NB4 (cell line): ENCODE measurements around the gene SPSB3.

Source experiments
- CTCF ChIP-seq: IDR thresholded peaks from one replicate; pipeline ENCODE4 v1.5.1; 2012; ENCODE audit warnings: low read depth, low read length
- POLR2A ChIP-seq: IDR thresholded peaks from 2 replicates; pipeline ENCODE4 v1.6.1; 2011; ENCODE audit warnings: mild to moderate bottlenecking; ENCODE audit not compliant: insufficient read length; ENCODE audit errors: extremely low read depth
- TF ChIP-seq, protein P1 (sequence below): IDR thresholded peaks from 2 replicates; pipeline ENCODE4 v1.6.1; 2011; ENCODE audit warnings: low read depth, low read length

DNA sequence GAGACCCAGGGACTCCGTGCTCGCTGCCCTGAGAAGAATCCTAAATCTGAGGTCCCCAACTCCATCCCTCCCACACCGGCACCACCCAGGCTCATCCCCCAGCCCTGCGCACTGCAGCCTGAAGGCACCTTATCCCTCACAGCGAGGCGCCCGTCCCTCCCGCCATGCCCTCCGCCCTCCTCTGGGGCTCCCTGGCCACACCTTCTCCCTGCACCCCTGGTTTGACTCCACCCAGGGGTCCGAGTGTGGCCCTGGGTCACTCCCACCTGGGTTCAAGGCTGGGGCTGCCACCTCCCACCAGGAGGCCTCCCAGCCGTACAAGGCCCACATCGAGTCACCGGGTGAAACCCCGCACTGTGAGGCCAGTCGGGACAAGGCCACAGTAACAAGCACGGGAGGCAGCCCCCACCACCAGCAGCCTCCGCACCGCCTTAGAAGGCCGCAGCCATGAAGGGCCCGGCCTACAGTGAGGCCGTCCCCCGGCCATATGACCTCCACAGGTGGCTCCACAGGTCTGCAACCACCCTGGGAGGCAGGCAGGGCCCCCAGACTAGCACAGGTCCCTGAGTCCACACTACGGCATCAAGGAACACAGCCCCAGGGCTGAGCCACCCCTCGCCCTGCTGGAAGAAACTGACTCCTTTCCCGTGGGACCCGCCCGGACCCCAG, 36.0 kb upstream of the SPSB3 start:
- TF ChIP-seq CTCF (no peak), POLR2A (no peak)
- TF ChIP-seq, protein P1, sequence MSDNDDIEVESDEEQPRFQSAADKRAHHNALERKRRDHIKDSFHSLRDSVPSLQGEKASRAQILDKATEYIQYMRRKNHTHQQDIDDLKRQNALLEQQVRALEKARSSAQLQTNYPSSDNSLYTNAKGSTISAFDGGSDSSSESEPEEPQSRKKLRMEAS = no peak
